Thoracic aorta (tissue), 2 donors: ENCODE results near the gene DPP4. TPM values are rescaled to one million over a fixed set of nuclear protein-coding genes. Genes with fewer than 3 reads are reported as not detected.
"Not testable (repeated sequence)": the region's sequence is repeated elsewhere in the genome, so short reads cannot be mapped to it uniquely, and the experiment has no call there.

Experiments used
- ATAC-seq: fragments of 150-250 bp; one replicate; pipeline ENCODE4 v1.8.0; 2017; ENCODE audit warnings: low read depth; ENCODE audit not compliant: insufficient number of reproducible peaks, low FRiP score
- DNase-seq: peaks from one replicate; pipeline ENCODE4 v3.0.0-alpha.2; 2020; ENCODE audit warnings: low spot score
- H3K27ac ChIP-seq, 2 donors: fragments of 200-600 bp; sonication (generic); 1 replicate in 1 of 2; 2 replicates in 1 of 2; pipeline ENCODE4 v1.5.1; 2016; ENCODE audit warnings: mild to moderate bottlenecking in 2 of 2, moderate library complexity in 2 of 2
- H3K27me3 ChIP-seq: fragments of 200-600 bp; sonication (generic); replicated peaks from 2 replicates; pipeline ENCODE4 v1.6.0; 2016; ENCODE audit warnings: mild to moderate bottlenecking; ENCODE audit not compliant: insufficient read depth
- H3K36me3 ChIP-seq: fragments of 200-600 bp; sonication (generic); one replicate; pipeline ENCODE4 v1.5.1; 2016
- H3K4me1 ChIP-seq, 2 donors: fragments of 200-600 bp; sonication (generic); 1 replicate in 1 of 2; 2 replicates in 1 of 2; pipeline versions ENCODE4 v1.5.1 to v1.6.0; 2016; ENCODE audit warnings: low read depth in 2 of 2, mild to moderate bottlenecking in 1 of 2; ENCODE audit not compliant: control insufficient read depth in 1 of 2
- H3K4me3 ChIP-seq: fragments of 200-600 bp; sonication (generic); 2 replicates; pipeline ENCODE4 v1.5.1; 2016; ENCODE audit warnings: mild to moderate bottlenecking
- H3K9me3 ChIP-seq: fragments of 200-600 bp; sonication (generic); 2 replicates; pipeline ENCODE4 v1.5.1; 2016
- CTCF ChIP-seq: fragments of 200-600 bp; sonication (generic); IDR thresholded peaks from one replicate; pipeline ENCODE4 v1.5.1; 2019; ENCODE audit warnings: antibody characterized with exemption
- total RNA-seq, 2 donors: library from RNA; depleted of rRNA; stranded (reverse); fragments of >200 nt; gene quantifications; one replicate each; pipeline versions ENCODE4 v1.1.0 to v1.2.3, GENCODE V29; 2016

DPP4 gene
- total RNA-seq, 2 donors from 2014 or later, result 2.0 to 2.1 TPM

DNA sequence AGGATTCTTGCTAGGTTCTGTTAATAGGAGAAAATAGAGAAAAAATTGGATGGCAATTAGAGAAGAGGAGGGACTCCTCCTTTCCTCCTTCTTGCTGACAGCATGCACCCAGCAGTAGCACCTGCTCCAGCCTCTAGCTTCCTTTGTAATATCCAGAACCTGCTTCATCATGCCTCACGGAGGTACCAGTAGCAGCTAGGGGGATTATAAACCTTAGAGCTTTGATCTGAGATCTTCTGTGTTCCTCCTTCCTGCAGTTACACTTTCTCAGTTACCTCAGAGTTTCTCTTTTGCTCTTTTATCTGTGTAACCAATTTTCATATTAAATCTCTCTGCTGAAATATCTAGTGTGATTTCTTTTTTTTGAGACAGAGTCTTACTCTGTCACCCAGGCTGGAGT is 16.6 kb downstream of the DPP4 start:
- no peaks in the 10 kb centered on the region for H3K9me3 ChIP-seq
- no peak overlapping the region for H3K4me3 ChIP-seq
- ATAC-seq, result no peak
- no peak for TF ChIP-seq CTCF
- no peaks in the 10 kb centered on the region for H3K27me3 ChIP-seq
- H3K36me3 ChIP-seq, result no peaks in the 10 kb centered on the region
- no peak for DNase-seq
- no peak overlapping the region for H3K27ac ChIP-seq
- H3K4me1 ChIP-seq, result no peaks in the 10 kb centered on the region

- ATAC-seq, result peak; percentile 19
- H3K27ac ChIP-seq, result no peak overlapping the region
- DNase-seq, result no peak
- TF ChIP-seq CTCF, result no peak
- H3K4me1 ChIP-seq, result no peaks in the 10 kb centered on the region
- no peaks in the 10 kb centered on the region for H3K9me3 ChIP-seq
- no peaks in the 10 kb centered on the region for H3K36me3 ChIP-seq
- no peak overlapping the region for H3K4me3 ChIP-seq
- no peaks in the 10 kb centered on the region for H3K27me3 ChIP-seq
These were observed 17.1 kb downstream of the DPP4 start for GRCh38 chr2:162056796-162057399.

DNA sequence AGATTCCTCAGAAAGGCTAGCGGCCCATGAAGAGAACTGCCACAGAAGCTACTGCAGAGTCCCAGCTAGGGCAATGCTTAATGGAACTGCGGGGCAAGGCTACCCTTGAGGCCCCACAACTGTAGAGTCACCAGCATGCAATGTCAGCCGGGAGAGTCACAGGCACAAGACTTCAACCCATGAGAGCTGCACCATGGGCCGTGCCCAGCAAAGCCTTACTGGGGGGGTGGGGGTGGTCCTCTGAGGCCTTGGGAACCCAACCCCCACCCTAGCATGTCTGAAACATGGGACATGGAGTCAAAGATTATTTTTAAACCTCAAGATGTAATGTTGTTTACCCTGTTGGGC is 20.2 kb downstream of the DPP4 start:
- no peaks in the 10 kb centered on the region for H3K4me1 ChIP-seq
- H3K36me3 ChIP-seq, result no peaks in the 10 kb centered on the region
- H3K9me3 ChIP-seq, result no peaks in the 10 kb centered on the region
- ATAC-seq, result no peak
- no peak overlapping the region for H3K4me3 ChIP-seq
- no peaks in the 10 kb centered on the region for H3K27me3 ChIP-seq
- no peak for DNase-seq
- no peak overlapping the region for H3K27ac ChIP-seq
- no peak for TF ChIP-seq CTCF

GRCh38 chr2:162053066-162053807 is 20.8 kb downstream of the DPP4 start:
- Histone ChIP-seq H3K4me3 (no peak overlapping the region), H3K9me3 (no peaks in the 10 kb centered on the region), H3K36me3 (no peaks in the 10 kb centered on the region), H3K27me3 (no peaks in the 10 kb centered on the region), H3K4me1 (no peaks in the 10 kb centered on the region), H3K27ac (no peak overlapping the region)
- no peak for TF ChIP-seq CTCF
- ATAC-seq, result no peak
- no peak for DNase-seq

GRCh38 chr2:162050513-162050961 is 23.5 kb downstream of the DPP4 start:
- H3K4me1 ChIP-seq, result no peaks in the 10 kb centered on the region
- H3K27ac ChIP-seq, result no peak overlapping the region
- no peak for TF ChIP-seq CTCF
- ATAC-seq (no peak), DNase-seq (no peak)
- H3K36me3 ChIP-seq, result no peaks in the 10 kb centered on the region
- H3K4me3 ChIP-seq, result no peak overlapping the region
- H3K9me3 ChIP-seq, result no peaks in the 10 kb centered on the region
- H3K27me3 ChIP-seq, result no peaks in the 10 kb centered on the region

DNA sequence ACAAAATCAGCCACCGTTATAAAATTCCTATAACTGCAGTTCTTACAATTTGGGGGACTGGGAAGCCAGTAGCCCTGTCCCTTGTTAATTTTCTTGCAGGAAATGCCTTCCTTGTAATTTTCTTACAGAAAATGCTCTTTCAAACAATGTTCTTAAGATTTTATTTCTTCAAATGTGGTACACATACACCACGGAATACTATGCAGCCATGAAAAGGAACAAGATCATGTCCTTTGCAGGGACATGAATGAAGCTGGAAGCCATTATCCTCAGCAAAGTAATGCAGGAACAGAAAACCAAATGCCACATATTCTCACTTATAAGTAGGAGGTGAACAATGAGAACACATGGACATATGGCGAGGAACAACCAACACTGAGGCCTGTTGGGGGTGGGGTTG is 24.9 kb downstream of the DPP4 start:
- H3K36me3 ChIP-seq, H3K27me3 ChIP-seq, H3K27ac ChIP-seq, H3K4me1 ChIP-seq, H3K4me3 ChIP-seq, H3K9me3 ChIP-seq, DNase-seq, ATAC-seq: not testable (repeated sequence)
